ENCODE measurements around the gene CHD8. TPM values are rescaled to one million over a fixed set of nuclear protein-coding genes. Genes with fewer than 3 reads are reported as not detected.
A peak's percentile ranks its signal among the peaks of the same experiment; 100 is the strongest.

CHD8 gene
- total and polyA plus RNA-seq, 2 of the 13 experiments (the other 11 are each of a cell fraction or from before 2014, with no cell fraction given): 35.1 to 79.6 TPM

DNA sequence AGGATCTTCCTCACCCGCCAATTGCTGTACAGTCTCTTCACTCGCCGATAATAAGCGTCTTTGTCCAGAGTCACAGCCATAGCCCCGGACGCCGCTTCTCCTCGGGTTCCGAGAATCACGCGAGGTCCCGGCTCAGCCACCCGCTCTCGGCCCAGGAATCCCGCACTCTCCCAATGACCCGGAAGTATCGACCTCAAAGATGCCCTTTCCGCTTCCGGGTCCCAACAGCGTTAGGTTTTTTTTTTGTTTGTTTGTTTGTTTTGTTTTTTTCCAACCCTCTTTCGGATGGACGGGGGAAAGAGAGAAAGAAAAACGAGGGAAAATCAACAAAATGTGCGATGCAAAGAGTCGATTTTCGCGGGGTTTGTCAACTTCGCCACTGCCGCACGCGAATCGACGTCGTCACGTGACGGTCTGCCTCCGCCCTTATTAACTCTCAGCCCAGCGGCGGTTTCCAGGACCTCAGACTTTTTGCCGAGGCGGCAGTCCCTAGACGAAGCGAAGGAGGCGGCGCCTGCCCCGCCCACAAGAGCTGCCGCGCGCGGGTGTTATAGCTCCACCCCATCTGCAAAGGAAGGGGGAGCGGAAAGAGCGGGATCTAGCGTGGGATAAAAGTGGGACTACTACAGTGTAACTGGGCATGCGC is 72.0 kb downstream of the CHD8 start, which contains the start of gene SUPT16H (continued):
- TF ChIP-seq ZNF101 (CRISPR knock-in tag; IDR thresholded peaks at IDR 0.05; ENCODE audit: borderline replicate concordance, low read depth) (no peak), ZNF30 (CRISPR knock-in tag; IDR thresholded peaks at IDR 0.05) (no peak), SNAPC4 (CRISPR knock-in tag; IDR thresholded peaks at IDR 0.05) (0 out of 2 replicates have a peak, but pooled peaks have one; percentile 21), ZNF570 (CRISPR knock-in tag; IDR thresholded peaks at IDR 0.05; ENCODE audit: borderline replicate concordance) (0 out of 2 replicates have a peak, but pooled peaks have one; percentile 61), IRF9 (CRISPR knock-in tag; IDR thresholded peaks at IDR 0.05; ENCODE audit: borderline replicate concordance) (peak; percentile 87; the same call in 1 of the 2 replicates), ZMAT3 (CRISPR knock-in tag; conservative IDR thresholded peaks at IDR 0.05) (peak; percentile 87), ZNF780A (CRISPR knock-in tag; IDR thresholded peaks at IDR 0.05) (peak; percentile 52; the same call in 1 of the 2 replicates), FOXK1 (CRISPR knock-in tag; IDR thresholded peaks at IDR 0.05; ENCODE audit: borderline replicate concordance, low read depth) (peak; percentile 80; the same call in 1 of the 2 replicates), CBFB (CRISPR knock-in tag; IDR thresholded peaks at IDR 0.05) (no peak), ZNF333 (CRISPR knock-in tag; IDR thresholded peaks at IDR 0.05; ENCODE audit: borderline replicate concordance) (peak; percentile 64; the same call in 1 of the 2 replicates), NFKBIZ (CRISPR knock-in tag; IDR thresholded peaks at IDR 0.05) (no peak), CAMTA2 (CRISPR knock-in tag; IDR thresholded peaks at IDR 0.05; ENCODE audit: borderline replicate concordance) (0 out of 2 replicates have a peak, but pooled peaks have one; percentile 13), ZBTB10 (CRISPR knock-in tag; IDR thresholded peaks at IDR 0.05; ENCODE audit: borderline replicate concordance) (0 out of 2 replicates have a peak, but pooled peaks have one; percentile 18)
- TF ChIP-seq, protein P1, sequence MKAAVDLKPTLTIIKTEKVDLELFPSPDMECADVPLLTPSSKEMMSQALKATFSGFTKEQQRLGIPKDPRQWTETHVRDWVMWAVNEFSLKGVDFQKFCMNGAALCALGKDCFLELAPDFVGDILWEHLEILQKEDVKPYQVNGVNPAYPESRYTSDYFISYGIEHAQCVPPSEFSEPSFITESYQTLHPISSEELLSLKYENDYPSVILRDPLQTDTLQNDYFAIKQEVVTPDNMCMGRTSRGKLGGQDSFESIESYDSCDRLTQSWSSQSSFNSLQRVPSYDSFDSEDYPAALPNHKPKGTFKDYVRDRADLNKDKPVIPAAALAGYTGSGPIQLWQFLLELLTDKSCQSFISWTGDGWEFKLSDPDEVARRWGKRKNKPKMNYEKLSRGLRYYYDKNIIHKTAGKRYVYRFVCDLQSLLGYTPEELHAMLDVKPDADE (CRISPR knock-in tag; IDR thresholded peaks at IDR 0.05): no peak
- TF ChIP-seq, protein P2, sequence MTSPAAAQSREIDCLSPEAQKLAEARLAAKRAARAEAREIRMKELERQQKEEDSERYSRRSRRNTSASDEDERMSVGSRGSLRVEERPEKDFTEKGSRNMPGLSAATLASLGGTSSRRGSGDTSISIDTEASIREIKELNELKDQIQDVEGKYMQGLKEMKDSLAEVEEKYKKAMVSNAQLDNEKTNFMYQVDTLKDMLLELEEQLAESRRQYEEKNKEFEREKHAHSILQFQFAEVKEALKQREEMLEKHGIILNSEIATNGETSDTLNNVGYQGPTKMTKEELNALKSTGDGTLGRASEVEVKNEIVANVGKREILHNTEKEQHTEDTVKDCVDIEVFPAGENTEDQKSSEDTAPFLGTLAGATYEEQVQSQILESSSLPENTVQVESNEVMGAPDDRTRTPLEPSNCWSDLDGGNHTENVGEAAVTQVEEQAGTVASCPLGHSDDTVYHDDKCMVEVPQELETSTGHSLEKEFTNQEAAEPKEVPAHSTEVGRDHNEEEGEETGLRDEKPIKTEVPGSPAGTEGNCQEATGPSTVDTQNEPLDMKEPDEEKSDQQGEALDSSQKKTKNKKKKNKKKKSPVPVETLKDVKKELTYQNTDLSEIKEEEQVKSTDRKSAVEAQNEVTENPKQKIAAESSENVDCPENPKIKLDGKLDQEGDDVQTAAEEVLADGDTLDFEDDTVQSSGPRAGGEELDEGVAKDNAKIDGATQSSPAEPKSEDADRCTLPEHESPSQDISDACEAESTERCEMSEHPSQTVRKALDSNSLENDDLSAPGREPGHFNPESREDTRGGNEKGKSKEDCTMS (CRISPR knock-in tag; conservative IDR thresholded peaks at IDR 0.05): no peak
